Spleen (tissue), 7 donors: ENCODE measurements around the gene CYB561D2.

Experiments used
- CTCF ChIP-seq, 11 experiments: fragments of 200-600 bp in 7 of 11; fragments of 450-650 bp in 4 of 11; sonication (generic) in 4 of 11; IDR thresholded peaks in 8 of 11; conservative IDR thresholded peaks in 3 of 11; 1 replicate in 7 of 11; 2 replicates in 4 of 11; pipeline versions ENCODE4 v1.4.0 to v1.8.0; 2016 to 2021; ENCODE audit warnings: antibody characterized with exemption in 11 of 11, inconsistent platforms in 4 of 11, mild to moderate bottlenecking in 1 of 11
- POLR2A ChIP-seq, 3 donors: fragments of 450-650 bp; IDR thresholded peaks; one replicate each; pipeline ENCODE4 v1.5.1; 2017; ENCODE audit warnings: antibody characterized with exemption in 3 of 3, mild to moderate bottlenecking in 1 of 3
- donor health status: DM: no; HTN: no; CAD: no; lungs with moderate emphysema.
- donor health status: DM: no; HTN: no; CAD: no.
- donor health status: DM: no; HTN: no; CAD: no.

- TF ChIP-seq POLR2A (IDR thresholded peaks at IDR 0.05) (no peak), CTCF (IDR thresholded peaks at IDR 0.05 in 8 of 11, conservative IDR thresholded peaks at IDR 0.05 in 3 of 11) (no peak)
Measured at GRCh38 chr3:50354186-50354764, 3.6 kb downstream of the CYB561D2 start.
